NCI-H748 (cell line): ENCODE measurements around the gene WDR88.

ENCODE experiments used
- DNase-seq: peaks from one replicate; lab custom pipeline; 2025; ENCODE audit not compliant: unreplicated experiment; lab: John Stamatoyannopoulos, UW

Gene WDR88

GRCh38 chr19:33195645-33196347 lies 63.9 kb downstream of the WDR88 start:
- no peak for DNase-seq

GRCh38 chr19:33196446-33197193 lies 64.7 kb downstream of the WDR88 start:
- no peak for DNase-seq

GRCh38 chr19:33197591-33198000 lies 65.7 kb downstream of the WDR88 start:
- no peak for DNase-seq

- no peak for DNase-seq
Observed at GRCh38 chr19:33198169-33198568, 66.3 kb downstream of the WDR88 start.

- no peak for DNase-seq
Observed at GRCh38 chr19:33199441-33200265, 67.7 kb downstream of the WDR88 start.

- no peak for DNase-seq
Observed at GRCh38 chr19:33201473-33201872, 69.6 kb downstream of the WDR88 start.

- DNase-seq, result no peak
Observed at GRCh38 chr19:33201886-33202545, 70.1 kb downstream of the WDR88 start.

GRCh38 chr19:33202546-33203507 lies 70.9 kb downstream of the WDR88 start:
- no peak for DNase-seq

- no peak for DNase-seq
Observed at GRCh38 chr19:33203529-33203928, 71.6 kb downstream of the WDR88 start.

GRCh38 chr19:33204136-33204973 lies 72.4 kb downstream of the WDR88 start:
- DNase-seq, result no peak

- no peak for DNase-seq
Observed at GRCh38 chr19:33205110-33205509, 73.2 kb downstream of the WDR88 start.

GRCh38 chr19:33205531-33206260 lies 73.8 kb downstream of the WDR88 start:
- no peak for DNase-seq

- DNase-seq, result no peak
Observed at GRCh38 chr19:33206261-33207039, 74.5 kb downstream of the WDR88 start.

- no peak for DNase-seq
Observed at GRCh38 chr19:33207040-33207620, 75.2 kb downstream of the WDR88 start.

- no peak for DNase-seq
Observed at GRCh38 chr19:33207903-33208302, 76.0 kb downstream of the WDR88 start.

GRCh38 chr19:33208371-33208895 lies 76.5 kb downstream of the WDR88 start:
- DNase-seq, result no peak
